ES-I3 (cell line): ENCODE measurements around the gene GPATCH1.
"Not testable (repeated sequence)": the region's sequence is repeated elsewhere in the genome, so short reads cannot be mapped to it uniquely, and the experiment has no call there.

ENCODE experiments used
- H3K36me3 ChIP-seq: 2 replicates; pipeline ENCODE4 v1.6.1; 2013; ENCODE audit warnings: mild to moderate bottlenecking, low read length, control low read depth, moderate library complexity; ENCODE audit not compliant: insufficient read depth
- H3K4me1 ChIP-seq: 2 replicates; pipeline ENCODE4 v1.6.1; 2013; ENCODE audit warnings: mild to moderate bottlenecking, control low read depth, low read length; ENCODE audit not compliant: insufficient read depth
- H3K9ac ChIP-seq: 2 replicates; pipeline ENCODE4 v1.6.1; 2013; ENCODE audit warnings: low read depth, mild to moderate bottlenecking, low read length, moderate library complexity
- H3K9me3 ChIP-seq: 2 replicates; pipeline ENCODE4 v1.6.1; 2013; ENCODE audit warnings: mild to moderate bottlenecking, low read length, moderate library complexity; ENCODE audit not compliant: control insufficient read depth, insufficient read depth

GPATCH1 gene

DNA sequence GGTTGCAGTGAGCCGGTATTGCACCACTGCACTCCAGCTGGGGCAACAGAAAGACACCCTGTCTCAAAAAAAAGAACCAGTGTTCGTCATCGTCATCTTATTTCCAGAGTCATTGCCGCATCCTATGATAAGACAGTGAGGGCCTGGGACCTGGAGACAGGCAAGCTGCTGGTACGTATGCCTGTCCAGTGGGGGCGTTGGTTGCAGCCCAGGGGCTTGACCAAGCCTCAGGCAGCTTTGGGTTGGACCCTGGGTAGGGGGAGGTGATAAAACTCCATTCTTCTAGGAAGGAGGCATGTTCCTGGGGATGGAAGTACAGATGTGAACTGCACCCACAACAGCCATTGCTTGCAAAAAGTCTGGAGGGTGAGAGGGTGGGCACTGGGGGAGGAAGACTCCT is 66.6 kb downstream of the GPATCH1 start:
- Histone ChIP-seq H3K9ac (no peak overlapping the region), H3K9me3 (no peaks in the 10 kb centered on the region), H3K4me1 (no peaks in the 10 kb centered on the region), H3K36me3 (no peaks in the 10 kb centered on the region)

- Histone ChIP-seq H3K9me3 (no peaks in the 10 kb centered on the region), H3K4me1 (no peaks in the 10 kb centered on the region), H3K9ac (no peak overlapping the region), H3K36me3 (no peaks in the 10 kb centered on the region)
Measured at GRCh38 chr19:33150852-33151518, 70.0 kb downstream of the GPATCH1 start.

GRCh38 chr19:33152176-33152575 is 71.2 kb downstream of the GPATCH1 start:
- no peaks in the 10 kb centered on the region for H3K4me1 ChIP-seq
- no peaks in the 10 kb centered on the region for H3K9me3 ChIP-seq
- H3K36me3 ChIP-seq = no peaks in the 10 kb centered on the region
- no peak overlapping the region for H3K9ac ChIP-seq

DNA sequence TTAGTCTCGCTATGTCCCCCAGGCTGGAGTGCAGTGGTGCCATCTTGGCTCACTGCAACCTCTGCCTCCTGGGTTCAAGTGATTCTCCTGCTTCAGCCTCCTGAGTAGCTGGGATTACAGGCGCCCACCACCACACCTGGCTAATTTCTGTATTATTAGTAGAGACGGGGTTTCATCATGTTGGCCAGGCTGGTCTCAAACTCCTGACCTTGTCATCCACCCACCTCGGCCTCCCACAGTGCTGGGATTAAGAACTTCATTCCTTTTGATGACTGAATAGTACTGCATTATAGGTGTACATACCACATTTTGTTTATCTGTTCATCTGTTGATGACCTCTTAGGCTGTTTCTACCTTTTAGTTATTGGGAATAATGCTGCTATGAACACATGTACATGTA is 71.6 kb downstream of the GPATCH1 start:
- not testable (repeated sequence) for H3K4me1 ChIP-seq, H3K36me3 ChIP-seq, H3K9ac ChIP-seq, H3K9me3 ChIP-seq

DNA sequence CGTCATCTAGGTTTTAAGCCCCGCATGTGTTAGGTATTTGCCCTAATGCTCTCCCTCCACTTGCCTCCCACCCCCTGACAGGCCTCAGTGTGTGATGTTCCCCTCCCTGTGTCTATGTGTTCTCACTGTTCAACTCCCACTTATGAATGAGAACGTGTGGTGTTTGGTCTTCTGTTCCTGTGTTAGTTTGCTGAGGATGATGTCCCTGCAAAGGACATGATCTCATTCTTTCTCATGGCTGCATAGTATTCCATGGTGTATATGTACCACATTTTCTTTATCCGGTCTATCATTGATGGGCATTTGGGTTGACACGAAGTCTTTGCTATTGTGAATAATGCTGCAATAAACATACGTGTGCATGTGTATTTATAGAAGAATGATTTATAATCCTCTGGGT is 73.3 kb downstream of the GPATCH1 start:
- H3K4me1 ChIP-seq, H3K36me3 ChIP-seq: not testable (repeated sequence)

GRCh38 chr19:33156334-33156733 is 75.4 kb downstream of the GPATCH1 start:
- no peaks in the 10 kb centered on the region for H3K4me1 ChIP-seq
- H3K9ac ChIP-seq = no peak overlapping the region
- H3K9me3 ChIP-seq = no peaks in the 10 kb centered on the region
- no peaks in the 10 kb centered on the region; the same call in 1 of the 2 replicates for H3K36me3 ChIP-seq

More for the DNA sequence above, 73.3 kb downstream of the GPATCH1 start:
- not testable (repeated sequence) for H3K9ac ChIP-seq, H3K9me3 ChIP-seq

DNA sequence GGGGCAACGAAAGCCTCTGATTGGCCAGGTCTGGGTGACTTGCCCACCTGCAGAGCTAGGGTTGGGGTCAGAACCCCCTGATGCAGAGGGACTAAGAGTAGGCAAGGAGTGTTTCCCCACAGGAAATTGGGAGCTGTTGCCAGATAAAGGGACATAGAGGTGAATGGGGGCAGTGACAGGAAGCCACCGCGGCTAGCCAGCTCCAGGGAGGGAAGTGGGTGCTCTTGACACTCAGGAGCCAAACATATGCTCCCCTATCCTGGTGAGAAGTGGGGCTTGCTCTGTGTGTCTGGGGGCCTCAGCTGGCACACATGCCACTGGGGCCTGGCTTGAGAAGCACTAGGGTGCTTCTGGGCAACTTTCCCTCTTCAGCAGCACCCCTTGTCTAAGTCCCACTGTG is 76.9 kb downstream of the GPATCH1 start:
- no peak overlapping the region for H3K9ac ChIP-seq
- no peaks in the 10 kb centered on the region for H3K4me1 ChIP-seq
- H3K9me3 ChIP-seq = no peaks in the 10 kb centered on the region
- no peaks in the 10 kb centered on the region; the same call in 1 of the 2 replicates for H3K36me3 ChIP-seq

DNA sequence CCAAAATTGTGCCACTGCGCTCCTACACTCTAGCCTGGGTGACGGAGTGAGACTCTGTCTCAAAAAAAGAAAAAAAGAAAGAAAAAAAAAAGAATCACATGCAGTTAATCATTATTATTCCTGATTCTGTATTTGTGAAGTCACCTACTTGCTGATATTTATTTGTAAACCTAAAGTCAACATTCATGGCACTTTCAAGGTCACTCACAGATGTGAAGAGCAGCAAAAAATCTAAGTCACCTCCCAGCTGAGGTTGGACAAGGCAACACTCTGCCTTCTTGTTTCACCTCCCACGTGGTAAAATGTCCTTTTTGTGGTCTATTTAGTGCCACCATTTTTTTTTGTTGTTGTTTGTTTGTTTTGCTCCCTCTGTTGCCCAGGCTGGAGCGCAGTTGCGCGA is 77.4 kb downstream of the GPATCH1 start:
- Histone ChIP-seq H3K36me3 (no peaks in the 10 kb centered on the region; the same call in 1 of the 2 replicates), H3K9me3 (no peaks in the 10 kb centered on the region), H3K4me1 (no peaks in the 10 kb centered on the region), H3K9ac (no peak overlapping the region)

GRCh38 chr19:33159149-33159548 is 78.2 kb downstream of the GPATCH1 start:
- H3K9me3 ChIP-seq = no peaks in the 10 kb centered on the region
- no peak overlapping the region for H3K9ac ChIP-seq
- no peaks in the 10 kb centered on the region; the same call in 1 of the 2 replicates for H3K36me3 ChIP-seq
- H3K4me1 ChIP-seq = no peaks in the 10 kb centered on the region

GRCh38 chr19:33159893-33160292 is 78.9 kb downstream of the GPATCH1 start:
- Histone ChIP-seq H3K9ac (no peak overlapping the region), H3K4me1 (no peaks in the 10 kb centered on the region), H3K9me3 (no peaks in the 10 kb centered on the region), H3K36me3 (no peaks in the 10 kb centered on the region; the same call in 1 of the 2 replicates)

DNA sequence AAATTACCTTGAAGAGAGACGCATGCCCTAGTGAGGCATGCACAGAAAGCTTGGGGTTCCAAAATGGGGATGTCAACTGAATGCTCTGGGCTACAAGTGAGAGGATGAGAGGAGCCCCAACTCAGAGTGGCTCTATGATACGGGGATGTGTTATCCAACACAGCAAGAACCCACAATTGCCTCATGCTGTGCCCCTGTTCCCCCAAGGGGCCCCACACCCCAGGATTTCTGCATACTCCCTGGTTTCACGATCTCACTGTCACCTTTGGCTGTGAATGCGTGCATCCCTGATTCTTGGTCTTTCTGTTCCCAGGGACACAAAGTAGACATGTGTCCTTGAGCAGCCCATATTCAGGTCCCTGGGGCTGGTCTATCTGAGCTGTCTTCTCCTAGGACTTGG is 80.2 kb downstream of the GPATCH1 start:
- Histone ChIP-seq H3K9ac (no peak overlapping the region), H3K36me3 (no peaks in the 10 kb centered on the region; the same call in 1 of the 2 replicates), H3K9me3 (no peaks in the 10 kb centered on the region), H3K4me1 (no peaks in the 10 kb centered on the region)

GRCh38 chr19:33163481-33163880 is 82.5 kb downstream of the GPATCH1 start:
- H3K36me3 ChIP-seq = no peaks in the 10 kb centered on the region; the same call in 1 of the 2 replicates
- no peaks in the 10 kb centered on the region for H3K9me3 ChIP-seq
- H3K4me1 ChIP-seq = no peaks in the 10 kb centered on the region
- H3K9ac ChIP-seq = no peak overlapping the region

DNA sequence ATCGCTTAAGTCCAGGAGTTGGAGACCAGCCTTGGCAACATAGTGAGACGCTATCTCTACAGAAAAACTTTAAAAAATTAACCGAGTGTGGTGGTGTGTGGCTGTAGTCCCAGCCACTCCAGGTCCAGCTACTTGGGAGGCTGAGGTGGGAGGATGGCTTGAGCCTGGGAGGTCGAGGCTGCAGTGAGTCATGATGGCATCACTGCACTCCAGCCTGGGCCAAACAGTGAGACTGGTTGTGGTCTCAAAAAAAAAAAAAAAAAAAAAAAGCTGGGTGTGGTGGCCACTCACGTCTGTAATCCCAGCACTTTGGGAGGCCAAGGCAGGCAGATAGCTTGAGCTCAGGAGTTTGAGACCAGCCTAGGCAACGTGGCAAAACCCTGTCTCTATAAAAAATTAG is 85.1 kb downstream of the GPATCH1 start:
- H3K9ac ChIP-seq, H3K4me1 ChIP-seq, H3K9me3 ChIP-seq, H3K36me3 ChIP-seq: not testable (repeated sequence)

- no peaks in the 10 kb centered on the region for H3K4me1 ChIP-seq
- no peaks in the 10 kb centered on the region; the same call in 1 of the 2 replicates for H3K9me3 ChIP-seq
- no peak overlapping the region for H3K9ac ChIP-seq
- no peaks in the 10 kb centered on the region for H3K36me3 ChIP-seq
Measured at GRCh38 chr19:33167438-33167837, 86.5 kb downstream of the GPATCH1 start.

DNA sequence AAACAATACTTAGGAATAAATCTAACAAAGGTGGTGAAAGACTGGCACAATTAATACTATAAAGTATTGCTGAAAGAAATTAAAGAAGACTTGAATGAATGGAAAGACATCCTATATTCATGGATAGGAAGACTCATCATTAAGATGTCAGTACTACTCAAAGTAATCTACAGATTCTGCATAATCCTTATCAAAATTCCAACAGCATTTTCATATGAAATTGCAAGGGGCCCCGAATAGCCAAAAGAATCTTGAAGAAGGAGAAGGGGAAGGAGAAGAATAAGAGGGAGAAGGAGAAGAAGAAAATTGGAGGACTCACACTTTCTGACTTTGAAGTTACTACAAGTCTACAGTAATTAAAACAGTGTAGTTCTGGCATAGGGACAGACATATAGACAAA is 87.5 kb downstream of the GPATCH1 start:
- no peaks in the 10 kb centered on the region; the same call in 1 of the 2 replicates for H3K9me3 ChIP-seq
- H3K36me3 ChIP-seq = no peaks in the 10 kb centered on the region
- no peak overlapping the region for H3K9ac ChIP-seq
- no peaks in the 10 kb centered on the region for H3K4me1 ChIP-seq
